Peyer's patch (tissue), 4 donors: ENCODE data around the gene DMAP1.

ENCODE experiments used
- CTCF ChIP-seq, 6 experiments: fragments of 450-650 bp in 4 of 6; fragments of 200-600 bp in 2 of 6; sonication (generic) in 1 of 6; IDR thresholded peaks; one replicate each; pipeline ENCODE4 v1.5.1; 2017 to 2019; ENCODE audit warnings: antibody characterized with exemption in 6 of 6, mild to moderate bottlenecking in 3 of 6, moderate library complexity in 1 of 6
- POLR2A ChIP-seq, 2 donors: fragments of 450-650 bp; IDR thresholded peaks; one replicate each; pipeline ENCODE4 v1.5.1; 2017; ENCODE audit warnings: antibody characterized with exemption in 2 of 2, mild to moderate bottlenecking in 2 of 2, moderate library complexity in 2 of 2

GRCh38 chr1:44262414-44262813 lies 49.1 kb downstream of the DMAP1 start:
- no peak for TF ChIP-seq POLR2A (IDR thresholded peaks at IDR 0.05)
- TF ChIP-seq CTCF (IDR thresholded peaks at IDR 0.05) = no peak
